AG04450 (cell line): ENCODE results near the gene UBA1. TPM values are rescaled to one million over a fixed set of nuclear protein-coding genes. Genes with fewer than 3 reads are reported as not detected.
A peak's percentile ranks its signal among the peaks of the same experiment; 100 is the strongest.

Source experiments
- CTCF ChIA-PET: fragments of 300-600, 350-600 bp; formaldehyde crosslinking; extraction: SDS; loops from one replicate; lab custom pipeline; 2022; ENCODE audit warnings: antibody characterized with exemption, inconsistent platforms; lab: Charles Lee
- POLR2A ChIA-PET: fragments of 350-600 bp; formaldehyde crosslinking; extraction: SDS; loops from one replicate; lab custom pipeline; 2021; ENCODE audit warnings: antibody characterized with exemption, inconsistent platforms; lab: Yijun Ruan, JAX
- DNase-seq: peaks from one replicate; pipeline ENCODE4 v3.0.0-alpha.2; 2011; ENCODE audit warnings: low read depth, low spot score
- H3K27ac ChIP-seq: one replicate; pipeline ENCODE4 v1.5.1; 2012; ENCODE audit warnings: low read depth, low read length, control low read depth
- H3K27me3 ChIP-seq: one replicate; pipeline ENCODE4 v1.6.0; 2012; ENCODE audit warnings: low read length; ENCODE audit not compliant: control insufficient read depth, insufficient read depth
- H3K4me3 ChIP-seq: 2 replicates; pipeline ENCODE4 v1.5.1; 2011; ENCODE audit warnings: mild to moderate bottlenecking, low read depth, low read length, control low read depth
- H3K9me3 ChIP-seq: 2 replicates; pipeline ENCODE4 v1.5.1; 2012; ENCODE audit warnings: low read length; ENCODE audit not compliant: control insufficient read depth, insufficient read depth
- polyA minus RNA-seq: library from RNA; depleted of rRNA, polyadenylated mRNA; stranded (reverse); fragments of >200 nt; gene quantifications from 2 replicates; pipeline ENCODE4 v1.2.3, GENCODE V29; 2011; rRNA and poly(A)+ RNA removed
- polyA plus RNA-seq: library from polyadenylated mRNA; depleted of rRNA; stranded (reverse); fragments of >200 nt; gene quantifications from 2 replicates; pipeline ENCODE4 v1.2.3, GENCODE V29; 2011; rRNA removed
- TF ChIP-seq, protein P1 (sequence below): IDR thresholded peaks from 2 replicates; pipeline ENCODE4 v1.5.1; 2011; ENCODE audit warnings: low read depth, low read length, control low read depth, inconsistent platforms

Gene UBA1
- polyA plus RNA-seq (196 and 241 TPM in 2 replicates), polyA minus RNA-seq (259 and 332 TPM in 2 replicates)

DNA sequence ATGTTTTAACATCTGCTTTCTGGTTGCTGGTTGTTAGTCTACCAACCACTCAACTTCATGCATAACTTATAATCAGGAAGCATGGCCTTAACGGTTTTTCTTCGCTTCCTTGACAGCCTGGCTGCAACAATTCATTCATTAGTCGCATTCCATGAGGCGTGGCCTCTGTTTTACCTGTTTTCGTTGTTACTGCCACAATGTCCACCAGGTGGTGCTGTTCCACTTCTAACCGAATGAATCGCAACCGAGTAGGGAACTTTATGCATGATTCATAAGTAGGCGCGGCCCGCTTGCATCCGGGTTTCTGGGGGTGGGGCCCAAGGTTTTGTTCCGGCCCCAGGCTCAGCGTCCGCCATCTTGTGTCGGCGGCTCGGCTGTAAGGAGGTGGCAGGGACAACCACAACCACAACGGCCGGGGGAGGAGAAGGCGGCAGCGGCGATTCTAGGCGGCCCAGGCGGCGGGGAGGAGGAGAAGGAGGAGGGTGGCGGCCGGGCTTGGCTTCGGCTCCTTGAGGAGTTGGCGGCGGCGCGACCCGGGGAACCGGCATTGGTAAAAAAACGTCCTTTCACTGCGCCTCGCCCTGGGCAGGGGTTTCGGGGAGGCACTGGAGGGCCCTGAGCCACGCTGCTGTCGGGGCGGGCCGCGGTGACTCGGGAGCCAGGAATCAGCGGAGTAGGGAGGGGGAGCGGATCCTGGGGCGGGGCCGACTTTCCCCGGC, at the start of gene UBA1:
Gene UBA1, plus strand, starts transcription at position 355 of the 719 bp plus-strand sequence. CDS start 4,974 bp downstream, outside the sequence.
- CTCF ChIA-PET = interaction anchor here (1.0 to 1.7 kb wide), 4 partner anchors 118 to 330 kb away, joined by 3 to 8 read pairs (median 4); no protein-coding TSS in a partner anchor
- Histone ChIP-seq H3K9me3 (no peaks in the 10 kb centered on the region), H3K27ac (peak within 1 kb of the TSS; percentile 86), H3K4me3 (peak within 1 kb of the TSS; percentile 77), H3K27me3 (no peaks in the 10 kb centered on the region)
- TF ChIP-seq, protein P1, sequence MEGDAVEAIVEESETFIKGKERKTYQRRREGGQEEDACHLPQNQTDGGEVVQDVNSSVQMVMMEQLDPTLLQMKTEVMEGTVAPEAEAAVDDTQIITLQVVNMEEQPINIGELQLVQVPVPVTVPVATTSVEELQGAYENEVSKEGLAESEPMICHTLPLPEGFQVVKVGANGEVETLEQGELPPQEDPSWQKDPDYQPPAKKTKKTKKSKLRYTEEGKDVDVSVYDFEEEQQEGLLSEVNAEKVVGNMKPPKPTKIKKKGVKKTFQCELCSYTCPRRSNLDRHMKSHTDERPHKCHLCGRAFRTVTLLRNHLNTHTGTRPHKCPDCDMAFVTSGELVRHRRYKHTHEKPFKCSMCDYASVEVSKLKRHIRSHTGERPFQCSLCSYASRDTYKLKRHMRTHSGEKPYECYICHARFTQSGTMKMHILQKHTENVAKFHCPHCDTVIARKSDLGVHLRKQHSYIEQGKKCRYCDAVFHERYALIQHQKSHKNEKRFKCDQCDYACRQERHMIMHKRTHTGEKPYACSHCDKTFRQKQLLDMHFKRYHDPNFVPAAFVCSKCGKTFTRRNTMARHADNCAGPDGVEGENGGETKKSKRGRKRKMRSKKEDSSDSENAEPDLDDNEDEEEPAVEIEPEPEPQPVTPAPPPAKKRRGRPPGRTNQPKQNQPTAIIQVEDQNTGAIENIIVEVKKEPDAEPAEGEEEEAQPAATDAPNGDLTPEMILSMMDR = peak; percentile 62
- POLR2A ChIA-PET = interaction anchor here (0.6 to 1.0 kb wide), 3 partner anchors 24 to 181 kb away, joined by 3 to 9 read pairs (median 4); no protein-coding TSS in a partner anchor
- DNase-seq = peak; percentile 80

- no peaks in the 10 kb centered on the region for H3K9me3 ChIP-seq
- ChIA-PET POLR2A (interaction anchor here (1.0 to 1.2 kb wide), 2 partner anchors 8 to 15 kb away, joined by 5 to 13 read pairs; no protein-coding TSS in a partner anchor), CTCF (interaction anchor here (1.0 to 1.3 kb wide), 6 partner anchors 9 to 361 kb away, joined by 3 to 16 read pairs (median 4); no protein-coding TSS in a partner anchor)
- H3K27ac ChIP-seq = no peak overlapping the region
- peak overlapping the region; percentile 70 for H3K4me3 ChIP-seq
- H3K27me3 ChIP-seq = no peaks in the 10 kb centered on the region
- TF ChIP-seq, protein P1 = no peak
- no peak for DNase-seq
Observed at GRCh38 chrX:47143894-47144625, 49.6 kb upstream of the UBA1 start.

- Histone ChIP-seq H3K27ac (peak within 1 kb of the TSS; percentile 89), H3K9me3 (no peaks in the 10 kb centered on the region), H3K4me3 (peak within 1 kb of the TSS; percentile 79), H3K27me3 (no peaks in the 10 kb centered on the region)
- peak; percentile 86 for DNase-seq
- TF ChIP-seq, protein P1 = peak; percentile 65
- POLR2A ChIA-PET = interaction anchor here (0.6 to 1.2 kb wide), 5 partner anchors 9 to 239 kb away, joined by 3 to 13 read pairs (median 5); no protein-coding TSS in a partner anchor
- CTCF ChIA-PET = interaction anchor here (0.6 to 1.3 kb wide), 10 partner anchors 9 to 361 kb away, joined by 3 to 16 read pairs (median 4); no protein-coding TSS in a partner anchor
Observed at GRCh38 chrX:47144626-47145394, 48.8 kb upstream of the UBA1 start, which contains the start of the genes NDUFB11 and RBM10. NDUFB11 (minus strand) TSS chrX:47144702; CDS start chrX:47144679, 23 bp downstream. RBM10 (plus strand) TSS chrX:47145221; CDS start chrX:47147482, 2,261 bp downstream.

GRCh38 chrX:47145395-47146120, 48.1 kb upstream of the UBA1 start:
- H3K9me3 ChIP-seq = no peaks in the 10 kb centered on the region
- CTCF ChIA-PET = interaction anchor here (0.6 to 1.3 kb wide), 8 partner anchors 11 to 239 kb away, joined by 3 to 16 read pairs (median 4); no protein-coding TSS in a partner anchor
- peak overlapping the region; percentile 79 for H3K4me3 ChIP-seq
- H3K27me3 ChIP-seq = no peaks in the 10 kb centered on the region
- TF ChIP-seq, protein P1 = no peak
- DNase-seq = no peak
- H3K27ac ChIP-seq = peak overlapping the region; percentile 89
- POLR2A ChIA-PET = interaction anchor here (0.6 to 1.2 kb wide), 5 partner anchors 9 to 239 kb away, joined by 3 to 13 read pairs (median 5); no protein-coding TSS in a partner anchor
